ENCODE measurements around the gene PLAGL2.
A peak's percentile ranks its signal among the peaks of the same experiment; 100 is the strongest.
"Not testable (repeated sequence)": the region's sequence is repeated elsewhere in the genome, so short reads cannot be mapped to it uniquely, and the experiment has no call there.

PLAGL2 gene

DNA sequence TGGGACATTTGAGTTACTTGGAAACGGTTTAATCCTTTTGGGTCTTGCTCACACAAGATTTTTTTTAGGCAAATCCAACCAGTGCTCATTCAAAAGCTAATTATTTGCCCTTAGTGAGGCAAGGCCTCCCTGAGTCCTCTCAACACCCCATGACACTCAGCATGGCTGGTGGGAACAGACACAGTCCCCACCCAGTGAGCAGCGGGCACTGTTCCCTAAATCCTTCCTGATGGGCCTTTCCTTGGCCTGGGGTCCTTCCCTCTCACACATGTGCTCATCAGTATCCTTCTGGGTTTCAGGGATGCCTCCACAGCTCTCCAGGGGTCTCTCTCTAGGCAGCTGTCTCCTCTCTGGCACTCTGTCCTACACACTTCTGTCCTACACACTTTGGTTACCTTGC lies 28.0 kb downstream of the PLAGL2 start:
- H4K91ac ChIP-seq (ENCODE audit: low read length) = no peak overlapping the region
- no peak overlapping the region for H3K27ac ChIP-seq (ENCODE audit: low read length, poor library complexity, severe bottlenecking)
- no peak overlapping the region for H3K4ac ChIP-seq (ENCODE audit: low read depth in 1 of 2, low read length in 2 of 2)
- no peak overlapping the region for H2AFZ ChIP-seq (ENCODE audit: low read depth, low read length)
- H3K4me1 ChIP-seq (ENCODE audit: control insufficient read depth, insufficient read depth, low read depth, low read length) = no peaks in the 10 kb centered on the region
- no peaks in the 10 kb centered on the region for H3K36me3 ChIP-seq (ENCODE audit: control insufficient read depth in 1 of 2, insufficient read depth in 2 of 2, low read depth in 1 of 2, low read length in 2 of 2)
- no peak overlapping the region for H3K4me3 ChIP-seq (ENCODE audit: insufficient read depth in 1 of 2, low read depth in 1 of 2, low read length in 2 of 2)
- H2BK15ac ChIP-seq (ENCODE audit: low read depth, poor library complexity, severe bottlenecking) = no peak overlapping the region
- H2AK5ac ChIP-seq (ENCODE audit: low read length, severe bottlenecking) = no peak overlapping the region
- H3K9me3 ChIP-seq (ENCODE audit: control insufficient read depth, low read length) = no peaks in the 10 kb centered on the region
- 85% methylated on average over 2 of the region's 2 CpGs for WGBS
- DNase-seq = no peak
- no peak overlapping the region for H3K18ac ChIP-seq (ENCODE audit: low read depth in 1 of 2, low read length in 2 of 2)
- no peaks in the 10 kb centered on the region for H3K27me3 ChIP-seq (ENCODE audit: control insufficient read depth in 1 of 2, insufficient read depth in 1 of 2, low read length in 2 of 2)
- no peak overlapping the region for H2BK120ac ChIP-seq (ENCODE audit: low read depth, low read length)
- H3K23ac ChIP-seq (ENCODE audit: low read length in 2 of 2) = no peak overlapping the region
- no peak overlapping the region for H4K8ac ChIP-seq (ENCODE audit: low read length)
- H3K4me2 ChIP-seq (ENCODE audit: low read length, poor library complexity, severe bottlenecking) = no peak overlapping the region
- H2BK12ac ChIP-seq (ENCODE audit: low read length in 2 of 2) = no peak overlapping the region
- H3K79me1 ChIP-seq (replicated peaks; ENCODE audit: low read length, poor library complexity, severe bottlenecking) = no peaks in the 10 kb centered on the region
- H3K9ac ChIP-seq (ENCODE audit: low read length) = no peak overlapping the region
- H3K14ac ChIP-seq (ENCODE audit: low read length in 2 of 2) = no peak overlapping the region
- H2BK5ac ChIP-seq (ENCODE audit: low read depth, low read length, poor library complexity, severe bottlenecking) = no peak overlapping the region

DNA sequence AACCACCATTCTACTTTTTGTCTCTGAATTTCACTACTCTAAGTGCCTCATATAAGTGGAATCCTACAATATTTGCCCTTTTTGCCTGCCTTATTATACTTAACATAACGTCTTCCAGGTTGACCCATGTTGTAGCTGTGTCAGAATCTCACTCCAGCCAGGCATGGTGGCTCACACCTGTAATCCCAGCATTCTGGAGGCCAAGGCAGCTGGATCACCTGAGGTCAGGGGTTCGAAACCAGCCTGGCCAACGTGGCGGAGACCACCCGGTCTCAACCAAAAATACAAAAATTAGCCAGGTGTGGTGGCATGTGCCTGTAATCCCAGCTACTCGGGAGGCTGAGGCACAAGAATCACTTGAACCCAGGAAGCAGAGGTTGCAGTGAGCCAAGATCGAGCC lies 29.8 kb downstream of the PLAGL2 start:
- H2BK12ac ChIP-seq (ENCODE audit: low read length in 2 of 2); H3K36me3 ChIP-seq (ENCODE audit: control insufficient read depth in 1 of 2, insufficient read depth in 2 of 2, low read depth in 1 of 2, low read length in 2 of 2); H2BK5ac ChIP-seq (ENCODE audit: low read depth, low read length, poor library complexity, severe bottlenecking); H4K8ac ChIP-seq (ENCODE audit: low read length); DNase-seq; H3K14ac ChIP-seq (ENCODE audit: low read length in 2 of 2); H4K91ac ChIP-seq (ENCODE audit: low read length); H3K79me1 ChIP-seq (replicated peaks; ENCODE audit: low read length, poor library complexity, severe bottlenecking); H2AK5ac ChIP-seq (ENCODE audit: low read length, severe bottlenecking); H3K4me2 ChIP-seq (ENCODE audit: low read length, poor library complexity, severe bottlenecking); H2BK120ac ChIP-seq (ENCODE audit: low read depth, low read length); H3K4me1 ChIP-seq (ENCODE audit: control insufficient read depth, insufficient read depth, low read depth, low read length); H3K9me3 ChIP-seq (ENCODE audit: control insufficient read depth, low read length); H3K4ac ChIP-seq (ENCODE audit: low read depth in 1 of 2, low read length in 2 of 2); H3K27me3 ChIP-seq (ENCODE audit: control insufficient read depth in 1 of 2, insufficient read depth in 1 of 2, low read length in 2 of 2); H3K9ac ChIP-seq (ENCODE audit: low read length); H2BK15ac ChIP-seq (ENCODE audit: low read depth, poor library complexity, severe bottlenecking); H2AFZ ChIP-seq (ENCODE audit: low read depth, low read length); H3K27ac ChIP-seq (ENCODE audit: low read length, poor library complexity, severe bottlenecking); H3K4me3 ChIP-seq (ENCODE audit: insufficient read depth in 1 of 2, low read depth in 1 of 2, low read length in 2 of 2); H3K23ac ChIP-seq (ENCODE audit: low read length in 2 of 2); H3K18ac ChIP-seq (ENCODE audit: low read depth in 1 of 2, low read length in 2 of 2): not testable (repeated sequence)
- WGBS = 96% methylated on average over 6 of the region's 7 CpGs

DNA sequence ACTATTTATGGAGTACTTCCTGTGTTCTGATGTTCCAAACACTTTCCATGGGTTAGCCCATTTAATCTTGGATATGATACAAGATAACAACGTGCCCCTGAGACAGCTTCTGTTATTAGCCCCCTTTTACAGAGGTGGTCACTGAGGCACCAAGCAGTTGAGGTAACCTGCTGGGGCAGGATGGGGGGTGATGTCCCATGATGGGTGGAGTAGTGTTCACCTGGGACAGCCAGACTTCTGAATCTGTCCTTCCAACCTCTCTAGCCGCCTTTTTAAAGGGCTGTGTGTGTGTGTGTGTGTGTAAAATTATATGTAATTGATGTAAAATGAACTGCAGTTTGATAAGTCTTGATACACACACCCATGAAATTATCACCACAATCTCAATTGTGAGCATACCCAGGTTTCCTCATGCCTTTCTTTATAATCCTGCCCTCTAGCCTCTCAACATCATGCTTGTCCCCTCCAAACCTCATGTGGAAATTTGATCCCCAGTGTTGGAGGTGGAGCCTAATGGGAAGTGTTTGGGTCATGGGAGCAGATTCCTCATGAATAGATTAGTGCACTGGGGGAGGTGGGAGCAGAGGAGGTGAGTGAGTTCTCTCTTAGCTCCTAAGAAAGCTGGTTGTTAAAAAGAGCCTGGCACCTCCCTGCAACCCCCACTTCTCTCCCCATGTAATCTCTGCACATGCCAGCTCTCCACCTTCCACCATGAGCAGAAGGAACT lies 39.2 kb downstream of the PLAGL2 start:
- H3K4me3 ChIP-seq (ENCODE audit: insufficient read depth in 1 of 2, low read depth in 1 of 2, low read length in 2 of 2) = no peak overlapping the region
- no peak overlapping the region for H3K14ac ChIP-seq (ENCODE audit: low read length in 2 of 2)
- H3K4me2 ChIP-seq (ENCODE audit: low read length, poor library complexity, severe bottlenecking) = no peak overlapping the region
- H2BK15ac ChIP-seq (ENCODE audit: low read depth, poor library complexity, severe bottlenecking) = no peak overlapping the region
- peak overlapping the region; percentile 45 for H4K8ac ChIP-seq (ENCODE audit: low read length)
- no peak overlapping the region for H2BK5ac ChIP-seq (ENCODE audit: low read depth, low read length, poor library complexity, severe bottlenecking)
- H3K27me3 ChIP-seq (ENCODE audit: control insufficient read depth in 1 of 2, insufficient read depth in 1 of 2, low read length in 2 of 2) = no peaks in the 10 kb centered on the region
- peak overlapping the region in 1 of 2 experiments; percentile 45 for H2BK12ac ChIP-seq (ENCODE audit: low read length in 2 of 2)
- DNase-seq = peak; percentile 47
- no peaks in the 10 kb centered on the region for H3K9me3 ChIP-seq (ENCODE audit: control insufficient read depth, low read length)
- no peak overlapping the region for H2AK5ac ChIP-seq (ENCODE audit: low read length, severe bottlenecking)
- H3K23ac ChIP-seq (ENCODE audit: low read length in 2 of 2) = no peak overlapping the region
- 88% methylated on average over 1 of the region's 2 CpGs for WGBS
- peak overlapping the region in 1 of 2 experiments; percentile 37 for H3K18ac ChIP-seq (ENCODE audit: low read depth in 1 of 2, low read length in 2 of 2)
- peaks cover 7% of the 10 kb centered on the region for H3K4me1 ChIP-seq (ENCODE audit: control insufficient read depth, insufficient read depth, low read depth, low read length)
- peaks cover 43 to 45% of the 10 kb centered on the region in 2 experiments for H3K36me3 ChIP-seq (ENCODE audit: control insufficient read depth in 1 of 2, insufficient read depth in 2 of 2, low read depth in 1 of 2, low read length in 2 of 2)
- H4K91ac ChIP-seq (ENCODE audit: low read length) = no peak overlapping the region
- H3K27ac ChIP-seq (ENCODE audit: low read length, poor library complexity, severe bottlenecking) = no peak overlapping the region
- H2BK120ac ChIP-seq (ENCODE audit: low read depth, low read length) = no peak overlapping the region
- no peak overlapping the region for H2AFZ ChIP-seq (ENCODE audit: low read depth, low read length)
- no peak overlapping the region for H3K9ac ChIP-seq (ENCODE audit: low read length)
- peak overlapping the region in 1 of 2 experiments; percentile 19 for H3K4ac ChIP-seq (ENCODE audit: low read depth in 1 of 2, low read length in 2 of 2)
- peaks cover 3% of the 10 kb centered on the region for H3K79me1 ChIP-seq (replicated peaks; ENCODE audit: low read length, poor library complexity, severe bottlenecking)

DNA sequence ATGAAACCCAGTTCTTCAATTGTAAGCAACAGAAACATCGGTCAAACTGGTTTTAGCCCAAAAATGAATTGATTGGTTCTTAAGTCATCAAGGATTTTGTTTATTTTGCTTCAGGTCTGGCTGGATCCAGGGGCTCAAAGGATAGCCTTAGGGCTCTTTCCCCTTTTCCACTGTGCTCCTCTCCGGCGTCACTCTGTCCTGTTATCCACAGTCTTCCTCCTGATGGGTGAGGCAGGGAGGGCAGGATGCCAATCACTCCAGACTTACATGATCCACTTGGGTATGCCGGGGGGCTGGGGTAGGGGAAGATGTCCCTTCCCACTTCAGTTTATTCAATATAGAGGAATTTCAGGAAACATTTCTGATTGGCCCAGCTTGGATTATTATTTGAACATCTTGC lies 40.0 kb downstream of the PLAGL2 start:
- H3K23ac ChIP-seq (ENCODE audit: low read length in 2 of 2) = no peak overlapping the region
- no peak overlapping the region for H3K18ac ChIP-seq (ENCODE audit: low read depth in 1 of 2, low read length in 2 of 2)
- peaks cover 6% of the 10 kb centered on the region for H3K4me1 ChIP-seq (ENCODE audit: control insufficient read depth, insufficient read depth, low read depth, low read length)
- H3K4me3 ChIP-seq (ENCODE audit: insufficient read depth in 1 of 2, low read depth in 1 of 2, low read length in 2 of 2) = no peak overlapping the region
- no peak overlapping the region for H4K8ac ChIP-seq (ENCODE audit: low read length)
- no peak overlapping the region for H4K91ac ChIP-seq (ENCODE audit: low read length)
- no peak overlapping the region for H2BK12ac ChIP-seq (ENCODE audit: low read length in 2 of 2)
- no peak overlapping the region for H2BK15ac ChIP-seq (ENCODE audit: low read depth, poor library complexity, severe bottlenecking)
- H2BK5ac ChIP-seq (ENCODE audit: low read depth, low read length, poor library complexity, severe bottlenecking) = no peak overlapping the region
- H3K27me3 ChIP-seq (ENCODE audit: control insufficient read depth in 1 of 2, insufficient read depth in 1 of 2, low read length in 2 of 2) = no peaks in the 10 kb centered on the region
- H2AFZ ChIP-seq (ENCODE audit: low read depth, low read length) = no peak overlapping the region
- H3K4me2 ChIP-seq (ENCODE audit: low read length, poor library complexity, severe bottlenecking) = no peak overlapping the region
- no peak overlapping the region for H3K14ac ChIP-seq (ENCODE audit: low read length in 2 of 2)
- no peak overlapping the region for H3K4ac ChIP-seq (ENCODE audit: low read depth in 1 of 2, low read length in 2 of 2)
- H2AK5ac ChIP-seq (ENCODE audit: low read length, severe bottlenecking) = no peak overlapping the region
- peaks cover 5% of the 10 kb centered on the region for H3K79me1 ChIP-seq (replicated peaks; ENCODE audit: low read length, poor library complexity, severe bottlenecking)
- no peak overlapping the region for H3K9ac ChIP-seq (ENCODE audit: low read length)
- H3K9me3 ChIP-seq (ENCODE audit: control insufficient read depth, low read length) = no peaks in the 10 kb centered on the region
- 100% methylated on average over 3 of the region's 4 CpGs for WGBS
- DNase-seq = no peak
- H3K36me3 ChIP-seq (ENCODE audit: control insufficient read depth in 1 of 2, insufficient read depth in 2 of 2, low read depth in 1 of 2, low read length in 2 of 2) = peaks cover 49 to 50% of the 10 kb centered on the region in 2 experiments
- H2BK120ac ChIP-seq (ENCODE audit: low read depth, low read length) = no peak overlapping the region
- no peak overlapping the region for H3K27ac ChIP-seq (ENCODE audit: low read length, poor library complexity, severe bottlenecking)

Data from mesenchymal stem cell (in vitro differentiated cells and primary cell).